Measurements from ENCODE around the gene ACBD6. TPM values are rescaled to one million over a fixed set of nuclear protein-coding genes. Genes with fewer than 3 reads are reported as not detected.

ACBD6 gene
- total and polyA plus RNA-seq, 2 donors (not counting 1 experiment from before 2014, with no cell fraction given), result 52.9 to 80.9 TPM

DNA sequence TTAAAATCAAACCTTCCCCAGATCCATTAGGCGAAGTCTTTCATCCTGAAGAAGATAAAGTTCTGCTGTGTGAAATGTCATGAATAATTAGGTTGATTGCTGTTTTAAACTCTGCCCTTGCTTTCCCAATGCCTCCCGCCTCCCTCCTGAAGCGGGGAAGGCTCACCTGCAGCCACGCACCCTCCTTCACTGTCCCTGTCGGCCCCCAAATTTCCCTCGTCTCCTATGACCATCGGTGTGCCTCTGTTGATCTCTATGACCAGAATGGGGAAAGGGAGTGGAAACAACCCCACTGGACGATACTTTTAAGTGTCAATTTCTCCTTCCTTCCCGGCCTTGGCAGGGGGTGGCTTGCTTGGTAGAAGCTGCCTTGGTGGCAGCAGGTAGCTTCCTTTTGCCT lies 237.2 kb downstream of the ACBD6 start:
- Histone ChIP-seq H3K9ac (ENCODE audit: low read length) (no peak overlapping the region), H4K20me1 (ENCODE audit: control insufficient read depth, insufficient read depth, low read length, poor library complexity, severe bottlenecking) (no peaks in the 10 kb centered on the region), H3K4me1 (ENCODE audit: control insufficient read depth in 2 of 2, insufficient read depth in 2 of 2, low read length in 2 of 2) (no peaks in the 10 kb centered on the region), H2AFZ (ENCODE audit: insufficient read depth, low read depth, low read length, poor library complexity, severe bottlenecking) (no peak overlapping the region), H3K27ac (ENCODE audit: low read length in 2 of 2) (no peak overlapping the region), H3K79me2 (ENCODE audit: control insufficient read depth, insufficient read depth, low read length) (no peaks in the 10 kb centered on the region), H3K36me3 (replicated peaks in 1 of 2; ENCODE audit: control extremely low read depth in 1 of 2, control insufficient read depth in 1 of 2, extremely low read depth in 1 of 2, insufficient read depth in 2 of 2, low read length in 1 of 2) (no peaks in the 10 kb centered on the region), H3K27me3 (replicated peaks in 1 of 4; ENCODE audit: control extremely low read depth in 1 of 4, control insufficient read depth in 3 of 4, insufficient read depth in 4 of 4, low read length in 3 of 4) (no peaks in the 10 kb centered on the region), H3K4me3 (ENCODE audit: control extremely low read depth in 1 of 5, extremely low read depth in 1 of 5, insufficient read depth in 1 of 5, low read depth in 2 of 5, low read length in 4 of 5) (no peak overlapping the region), H3K4me2 (replicated peaks; ENCODE audit: low read depth, low read length, poor library complexity, severe bottlenecking) (no peak overlapping the region), H3K9me3 (ENCODE audit: control extremely low read depth in 1 of 3, control insufficient read depth in 2 of 3, insufficient read depth in 1 of 3, low read length in 2 of 3) (no peaks in the 10 kb centered on the region)
- ATAC-seq (ENCODE audit: low read depth) (no peak), DNase-seq (no peak)
- Mint-ChIP-seq H3K9me3 (ENCODE audit: insufficient read depth) (no peaks in the 10 kb centered on the region), H3K27ac (no peak overlapping the region), H3K27me3 (no peaks in the 10 kb centered on the region), H3K4me1 (no peaks in the 10 kb centered on the region), H3K4me3 (no peak overlapping the region)
- TF ChIP-seq EZH2 (IDR thresholded peaks at IDR 0.05; ENCODE audit: borderline replicate concordance, insufficient read depth, low read depth, low read length, poor library complexity, severe bottlenecking), result no peak
- TF ChIP-seq, protein P1, sequence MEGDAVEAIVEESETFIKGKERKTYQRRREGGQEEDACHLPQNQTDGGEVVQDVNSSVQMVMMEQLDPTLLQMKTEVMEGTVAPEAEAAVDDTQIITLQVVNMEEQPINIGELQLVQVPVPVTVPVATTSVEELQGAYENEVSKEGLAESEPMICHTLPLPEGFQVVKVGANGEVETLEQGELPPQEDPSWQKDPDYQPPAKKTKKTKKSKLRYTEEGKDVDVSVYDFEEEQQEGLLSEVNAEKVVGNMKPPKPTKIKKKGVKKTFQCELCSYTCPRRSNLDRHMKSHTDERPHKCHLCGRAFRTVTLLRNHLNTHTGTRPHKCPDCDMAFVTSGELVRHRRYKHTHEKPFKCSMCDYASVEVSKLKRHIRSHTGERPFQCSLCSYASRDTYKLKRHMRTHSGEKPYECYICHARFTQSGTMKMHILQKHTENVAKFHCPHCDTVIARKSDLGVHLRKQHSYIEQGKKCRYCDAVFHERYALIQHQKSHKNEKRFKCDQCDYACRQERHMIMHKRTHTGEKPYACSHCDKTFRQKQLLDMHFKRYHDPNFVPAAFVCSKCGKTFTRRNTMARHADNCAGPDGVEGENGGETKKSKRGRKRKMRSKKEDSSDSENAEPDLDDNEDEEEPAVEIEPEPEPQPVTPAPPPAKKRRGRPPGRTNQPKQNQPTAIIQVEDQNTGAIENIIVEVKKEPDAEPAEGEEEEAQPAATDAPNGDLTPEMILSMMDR (IDR thresholded peaks at IDR 0.05), result no peak
- intact Hi-C loops (cut with micrococcal nuclease), result no loop called here
- ChIA-PET POLR2A (no interaction called here), CTCF (no interaction called here)
- WGBS (ENCODE audit: insufficient coverage), result 86% methylated on average over 5 of the region's 9 CpGs

DNA sequence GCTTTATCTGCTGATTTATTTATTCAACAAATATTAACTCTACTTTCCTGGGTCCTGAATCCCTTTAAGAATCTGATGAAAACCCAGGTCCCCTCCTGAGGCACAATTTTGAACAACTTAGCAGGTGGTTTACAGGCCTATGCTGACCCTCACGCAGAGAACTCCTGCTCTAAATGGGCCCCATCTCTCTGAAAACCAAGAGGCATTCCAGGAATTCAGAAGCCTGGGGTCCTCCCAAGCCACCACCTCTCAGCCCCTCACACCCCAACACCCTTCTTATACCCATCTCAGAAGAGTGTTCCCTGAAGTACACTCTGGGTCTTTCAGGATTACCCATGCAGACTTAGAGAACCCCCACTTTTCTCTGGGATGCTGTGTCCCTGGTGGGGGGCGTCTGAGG lies 237.8 kb downstream of the ACBD6 start:
- no peaks in the 10 kb centered on the region for H4K20me1 ChIP-seq (ENCODE audit: control insufficient read depth, insufficient read depth, low read length, poor library complexity, severe bottlenecking)
- Mint-ChIP-seq H3K27ac (no peak overlapping the region), H3K4me3 (no peak overlapping the region), H3K4me1 (no peaks in the 10 kb centered on the region), H3K27me3 (no peaks in the 10 kb centered on the region), H3K9me3 (ENCODE audit: insufficient read depth) (no peaks in the 10 kb centered on the region)
- intact Hi-C loops (cut with micrococcal nuclease), result no loop called here
- H3K27me3 ChIP-seq (replicated peaks in 1 of 4; ENCODE audit: control extremely low read depth in 1 of 4, control insufficient read depth in 3 of 4, insufficient read depth in 4 of 4, low read length in 3 of 4), result peaks cover 0 to 1% (median 0%) of the 10 kb centered on the region in 4 experiments
- H3K9me3 ChIP-seq (ENCODE audit: control extremely low read depth in 1 of 3, control insufficient read depth in 2 of 3, insufficient read depth in 1 of 3, low read length in 2 of 3), result no peaks in the 10 kb centered on the region
- DNase-seq (no peak), ATAC-seq (ENCODE audit: low read depth) (no peak)
- H3K4me2 ChIP-seq (replicated peaks; ENCODE audit: low read depth, low read length, poor library complexity, severe bottlenecking), result no peak overlapping the region
- CTCF ChIA-PET, result no interaction called here
- no peak overlapping the region for H3K27ac ChIP-seq (ENCODE audit: low read length in 2 of 2)
- H3K4me1 ChIP-seq (ENCODE audit: control insufficient read depth in 2 of 2, insufficient read depth in 2 of 2, low read length in 2 of 2), result no peaks in the 10 kb centered on the region
- no peak overlapping the region for H3K9ac ChIP-seq (ENCODE audit: low read length)
- WGBS (ENCODE audit: insufficient coverage), result 50% methylated on average over 1 of the region's 2 CpGs
- H3K36me3 ChIP-seq (replicated peaks in 1 of 2; ENCODE audit: control extremely low read depth in 1 of 2, control insufficient read depth in 1 of 2, extremely low read depth in 1 of 2, insufficient read depth in 2 of 2, low read length in 1 of 2), result no peaks in the 10 kb centered on the region
- H2AFZ ChIP-seq (ENCODE audit: insufficient read depth, low read depth, low read length, poor library complexity, severe bottlenecking), result no peak overlapping the region
- POLR2A ChIA-PET, result no interaction called here
- no peaks in the 10 kb centered on the region for H3K79me2 ChIP-seq (ENCODE audit: control insufficient read depth, insufficient read depth, low read length)
- TF ChIP-seq, protein P1 (IDR thresholded peaks at IDR 0.05), result no peak
- TF ChIP-seq EZH2 (IDR thresholded peaks at IDR 0.05; ENCODE audit: borderline replicate concordance, insufficient read depth, low read depth, low read length, poor library complexity, severe bottlenecking), result no peak
- H3K4me3 ChIP-seq (ENCODE audit: control extremely low read depth in 1 of 5, extremely low read depth in 1 of 5, insufficient read depth in 1 of 5, low read depth in 2 of 5, low read length in 4 of 5), result no peak overlapping the region

All from B cell (primary cell).